GM10248 (cell line): ENCODE measurements around the gene ZNF808.
"Not testable (repeated sequence)": the region's sequence is repeated elsewhere in the genome, so short reads cannot be mapped to it uniquely, and the experiment has no call there.

ENCODE experiments used
- CTCF ChIA-PET: fragments of 300-600 bp; sonication (Branson Sonifier 250); formaldehyde crosslinking; extraction: SDS; loops from one replicate; lab custom pipeline; 2021; ENCODE audit warnings: antibody characterized with exemption; lab: Yijun Ruan, JAX
- POLR2A ChIA-PET: fragments of 350-650 bp; sonication (Branson Sonifier 250); formaldehyde crosslinking; extraction: SDS; loops from one replicate; lab custom pipeline; 2020; ENCODE audit warnings: antibody characterized with exemption; lab: Yijun Ruan, JAX
- DNase-seq: peaks from one replicate; pipeline ENCODE4 v3.0.0; 2012; ENCODE audit errors: extremely low spot score
- CTCF ChIP-seq: IDR thresholded peaks from 2 replicates; pipeline ENCODE4 v1.5.1; 2012; ENCODE audit warnings: mild to moderate bottlenecking, low read depth; ENCODE audit errors: extremely low read depth, missing control alignments, control extremely low read depth

ZNF808 gene

DNA sequence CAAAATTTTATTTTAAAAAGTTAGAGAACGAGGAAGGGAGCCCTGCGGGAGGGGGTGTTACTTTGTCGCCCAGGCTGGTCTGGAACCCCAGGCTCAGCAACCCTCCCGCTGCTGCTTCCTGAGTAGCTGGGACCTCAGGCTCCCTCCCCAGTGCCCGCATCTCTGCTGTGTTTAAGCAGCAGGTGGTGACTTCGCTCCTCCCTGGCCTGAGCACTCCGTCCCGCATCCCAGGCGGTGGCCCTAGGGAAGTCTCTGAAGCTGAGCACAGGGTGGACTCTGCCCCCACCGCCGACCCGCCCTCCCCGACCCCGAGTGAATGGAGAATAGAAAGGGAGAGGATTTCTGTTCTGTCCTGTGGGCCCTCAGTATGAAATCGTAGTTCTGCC is 73.2 kb downstream of the ZNF808 start:
- TF ChIP-seq CTCF = no peak
- POLR2A ChIA-PET = no interaction called here
- CTCF ChIA-PET = interaction anchor here (1.3 kb wide), 1 partner anchor 13 kb away, joined by 3 read pairs; no protein-coding TSS in a partner anchor
- no peak for DNase-seq

- CTCF ChIA-PET = no interaction called here
- POLR2A ChIA-PET = no interaction called here
- peak; percentile 28 for TF ChIP-seq CTCF
- peak; percentile 93 for DNase-seq
These were observed 73.8 kb downstream of the ZNF808 start for GRCh38 chr19:52601025-52601973.

- POLR2A ChIA-PET, DNase-seq, CTCF ChIA-PET: not testable (repeated sequence)
These were observed 74.5 kb downstream of the ZNF808 start for GRCh38 chr19:52601974-52602366.

DNA sequence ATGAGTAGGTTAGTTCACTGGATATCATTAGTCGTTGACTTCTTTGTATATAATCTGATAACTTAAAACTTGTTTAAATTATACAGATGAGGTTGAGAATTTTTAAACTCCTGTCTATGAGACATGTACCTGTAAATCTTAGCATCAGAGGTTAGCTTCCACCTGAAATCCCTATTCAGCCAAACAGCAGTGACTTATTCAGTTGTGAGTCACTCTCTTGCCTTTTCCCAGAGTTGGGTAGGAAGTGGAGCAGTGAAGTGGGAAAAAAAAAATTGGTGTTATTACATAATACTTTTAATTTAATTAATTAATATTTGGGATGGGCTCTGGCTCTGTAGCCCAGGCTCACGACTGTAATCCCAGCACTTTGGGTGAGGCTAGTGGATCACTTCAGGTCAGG is 75.5 kb downstream of the ZNF808 start:
- POLR2A ChIA-PET = no interaction called here
- no peak for TF ChIP-seq CTCF
- DNase-seq = no peak
- CTCF ChIA-PET = no interaction called here

- DNase-seq = no peak
- ChIA-PET CTCF (no interaction called here), POLR2A (interaction anchor here (0.6 kb wide), 1 partner anchor 14 kb away, joined by 3 read pairs; no protein-coding TSS in a partner anchor)
- TF ChIP-seq CTCF = no peak
These were observed 76.2 kb downstream of the ZNF808 start for GRCh38 chr19:52603558-52604207.
